Activated CD8-positive, alpha-beta memory T cell treated with anti-CD3 and anti-CD28 coated beads, Interleukin-2, amount 50 U/mL, for 24 hours (primary cell): ENCODE measurements around the gene NPDC1.
A peak's percentile ranks its signal among the peaks of the same experiment; 100 is the strongest.

Experiments
- DNase-seq: peaks from one replicate; pipeline ENCODE4 v3.0.0-alpha.2; 2020; ENCODE audit errors: extremely low read depth

NPDC1 gene

DNA sequence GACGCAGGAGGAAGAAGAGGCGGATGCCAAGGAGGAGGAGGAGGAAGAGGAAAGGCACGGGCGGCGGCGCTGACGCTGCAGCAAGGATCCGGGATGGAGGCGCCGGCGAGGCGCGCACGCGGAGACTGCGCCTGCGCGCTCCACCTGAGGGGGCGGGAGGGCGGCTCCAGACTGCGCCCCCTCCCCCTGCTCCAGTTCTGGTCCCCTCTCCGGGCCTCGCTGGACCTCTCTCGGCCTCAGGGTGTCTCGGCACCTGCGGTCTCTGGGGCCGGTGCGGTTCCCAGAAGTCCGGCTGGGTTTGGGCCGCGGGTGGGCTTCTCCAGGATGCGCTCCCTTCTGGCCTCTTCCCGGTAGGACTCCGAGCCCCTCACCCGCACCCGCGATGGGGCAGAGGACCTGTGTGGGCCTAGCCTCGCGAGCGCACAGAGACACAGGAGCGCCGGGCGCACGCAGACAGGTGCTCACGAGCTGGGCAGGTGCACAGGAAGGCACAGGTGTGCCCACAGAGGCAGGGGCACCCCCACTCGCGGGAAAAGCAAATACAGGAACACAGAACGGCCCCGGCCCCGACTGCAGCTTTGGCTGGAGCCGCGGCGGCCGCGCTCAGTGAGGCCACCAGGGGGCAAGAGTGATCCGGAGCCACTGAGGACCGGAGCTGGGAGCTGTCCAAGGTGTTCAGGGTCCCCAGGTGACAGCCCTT is at the start of gene NPDC1:
TSS of gene NPDC1 (minus strand) at position 90 of the 700 bp plus-strand sequence. CDS start 188 bp downstream, outside the sequence.
- no peak for DNase-seq

DNA sequence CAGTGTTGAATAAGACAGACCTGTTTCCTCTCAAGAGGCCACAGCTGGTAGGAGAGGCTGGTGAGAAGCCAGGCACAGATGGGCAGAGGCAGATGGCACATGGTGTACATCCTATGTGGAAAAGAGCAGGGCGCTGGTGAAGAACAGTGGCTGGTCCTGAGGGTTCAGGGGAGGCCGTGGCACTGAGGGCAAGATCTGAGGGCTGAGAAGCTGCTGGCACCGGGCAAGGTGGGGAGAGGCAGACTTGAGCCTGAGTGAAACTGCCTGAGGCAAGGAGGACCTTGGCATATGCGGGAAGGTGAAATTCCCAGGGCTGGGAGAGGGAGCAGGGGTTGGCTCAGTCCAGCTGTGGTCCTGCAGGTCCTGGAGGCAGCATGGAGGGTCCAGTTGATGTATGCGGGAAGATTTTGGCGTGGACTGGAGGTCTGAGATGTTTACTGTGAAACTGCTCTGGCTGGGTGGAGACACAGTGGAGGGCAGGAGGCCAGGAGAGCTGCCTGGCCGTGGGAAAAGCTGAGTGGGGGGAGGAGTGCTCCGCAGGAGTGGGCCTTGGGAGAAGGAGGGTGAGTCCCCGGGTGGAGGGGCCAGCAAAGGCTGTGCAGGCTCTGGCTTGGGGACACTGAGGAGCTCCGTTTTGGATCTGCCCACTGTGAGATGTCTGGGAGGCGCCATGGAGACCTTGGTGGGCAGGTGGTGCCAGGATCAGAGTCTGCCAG is 43.4 kb upstream of the NPDC1 start:
- DNase-seq = no peak

GRCh38 chr9:137088121-137088520 is 42.1 kb upstream of the NPDC1 start:
- no peak for DNase-seq

DNA sequence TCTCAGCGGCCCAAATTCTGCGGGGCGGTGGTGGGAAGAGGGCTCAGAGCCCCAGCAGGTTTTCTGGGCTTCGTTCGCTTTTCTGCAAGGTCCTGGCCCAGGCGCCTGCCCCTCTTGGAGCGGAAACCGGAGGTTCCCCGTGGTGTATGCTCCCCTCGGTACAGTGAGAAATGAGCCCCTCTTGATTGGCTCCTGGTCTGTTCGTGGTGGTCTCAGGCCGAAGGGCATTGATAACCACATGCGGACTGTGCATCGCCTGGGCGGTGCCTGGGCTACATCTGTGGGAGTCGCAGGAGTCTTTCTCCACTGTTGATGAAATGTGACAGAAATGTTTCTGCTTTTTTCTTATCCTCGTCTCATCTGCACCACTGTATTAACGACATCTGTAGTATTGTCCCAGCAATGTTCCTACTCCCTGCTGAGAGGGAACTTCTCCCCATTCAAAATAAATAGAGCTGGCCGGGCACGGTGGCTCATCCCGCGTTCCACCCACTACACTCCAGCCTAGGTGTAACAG is 41.5 kb upstream of the NPDC1 start:
- DNase-seq = no peak

- peak; percentile 97 for DNase-seq
Observed at GRCh38 chr9:137086531-137087408, 40.8 kb upstream of the NPDC1 start, which contains the start of gene MAN1B1. Gene MAN1B1, plus strand, starts transcription at chr9:137086985. Its CDS starts 15 bp downstream, at chr9:137087000.

GRCh38 chr9:137085920-137086530 is 40.0 kb upstream of the NPDC1 start:
- DNase-seq = no peak

DNA sequence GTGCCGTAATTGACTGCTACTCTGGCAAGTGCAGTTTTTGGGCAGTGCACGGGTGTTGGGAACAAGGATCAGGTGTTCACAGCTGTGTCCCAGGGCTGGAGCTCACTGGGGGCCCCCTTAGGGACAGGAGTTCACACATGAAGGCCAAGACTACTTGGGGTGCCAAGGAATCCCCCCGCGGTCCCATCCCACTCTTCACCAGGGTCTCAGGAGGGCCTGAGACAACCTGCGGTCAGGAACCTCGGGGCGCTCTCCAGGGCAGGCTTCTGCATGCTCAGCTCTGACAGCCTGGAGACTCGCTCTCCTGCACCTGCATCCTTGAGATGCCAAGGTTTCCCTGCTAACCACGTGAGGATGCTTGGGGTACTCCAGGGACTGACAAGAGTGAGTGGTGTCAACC is 38.5 kb upstream of the NPDC1 start:
- no peak for DNase-seq

- DNase-seq = no peak
Observed at GRCh38 chr9:137083394-137084004, 37.5 kb upstream of the NPDC1 start.

DNA sequence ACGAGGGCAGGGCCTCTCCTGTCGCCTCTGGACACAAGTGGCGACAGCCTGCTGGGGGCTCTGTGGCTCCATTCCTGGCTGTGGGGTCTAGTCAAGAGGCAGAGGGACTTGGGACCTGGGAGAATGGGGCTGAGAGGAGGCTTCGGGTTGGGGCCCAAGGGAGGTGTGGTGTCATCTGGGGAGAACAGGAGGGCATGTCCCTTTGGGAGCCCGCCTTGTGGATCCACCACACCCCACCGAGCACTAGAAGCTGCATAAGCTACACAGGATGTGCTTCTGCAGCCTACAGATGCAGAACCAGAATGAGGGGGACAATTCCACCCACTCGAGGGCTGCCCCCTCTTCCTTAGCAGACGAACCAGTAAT is 36.9 kb upstream of the NPDC1 start:
- DNase-seq = no peak

GRCh38 chr9:137082222-137082924 is 36.4 kb upstream of the NPDC1 start:
- no peak for DNase-seq

GRCh38 chr9:137080260-137081122 is 34.5 kb upstream of the NPDC1 start:
- DNase-seq = no peak

GRCh38 chr9:137079401-137079787 is 33.4 kb upstream of the NPDC1 start:
- DNase-seq = no peak

DNA sequence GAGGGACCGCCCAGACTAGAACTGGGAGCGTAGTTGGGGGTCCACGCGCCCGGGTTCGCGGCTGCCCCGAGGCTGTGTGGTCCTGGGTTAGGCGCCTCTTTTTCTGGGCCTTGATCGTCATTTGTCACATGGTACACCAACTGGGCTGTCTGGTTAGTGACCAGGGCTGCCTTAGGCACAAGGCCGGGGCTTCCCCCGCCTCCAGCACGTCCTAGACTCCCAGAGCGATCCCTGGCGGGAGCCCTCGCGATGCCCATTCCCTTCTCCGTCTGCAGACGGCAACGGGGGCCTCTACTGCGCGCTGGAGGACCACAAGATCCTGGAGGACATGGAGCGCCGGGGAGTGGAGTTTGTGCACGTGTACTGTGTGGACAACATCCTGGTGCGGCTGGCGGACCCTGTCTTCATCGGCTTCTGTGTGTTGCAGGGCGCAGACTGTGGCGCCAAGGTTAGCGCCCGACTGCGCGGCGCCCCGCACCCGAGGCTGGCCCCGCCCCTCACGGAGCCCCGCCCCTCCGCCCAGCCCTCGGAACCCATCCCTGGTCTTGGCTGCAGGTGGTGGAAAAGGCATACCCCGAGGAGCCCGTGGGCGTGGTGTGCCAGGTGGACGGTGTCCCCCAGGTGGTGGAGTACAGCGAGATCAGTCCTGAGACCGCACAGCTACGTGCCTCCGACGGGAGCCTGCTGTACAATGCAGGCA is 32.9 kb upstream of the NPDC1 start:
- no peak for DNase-seq

DNA sequence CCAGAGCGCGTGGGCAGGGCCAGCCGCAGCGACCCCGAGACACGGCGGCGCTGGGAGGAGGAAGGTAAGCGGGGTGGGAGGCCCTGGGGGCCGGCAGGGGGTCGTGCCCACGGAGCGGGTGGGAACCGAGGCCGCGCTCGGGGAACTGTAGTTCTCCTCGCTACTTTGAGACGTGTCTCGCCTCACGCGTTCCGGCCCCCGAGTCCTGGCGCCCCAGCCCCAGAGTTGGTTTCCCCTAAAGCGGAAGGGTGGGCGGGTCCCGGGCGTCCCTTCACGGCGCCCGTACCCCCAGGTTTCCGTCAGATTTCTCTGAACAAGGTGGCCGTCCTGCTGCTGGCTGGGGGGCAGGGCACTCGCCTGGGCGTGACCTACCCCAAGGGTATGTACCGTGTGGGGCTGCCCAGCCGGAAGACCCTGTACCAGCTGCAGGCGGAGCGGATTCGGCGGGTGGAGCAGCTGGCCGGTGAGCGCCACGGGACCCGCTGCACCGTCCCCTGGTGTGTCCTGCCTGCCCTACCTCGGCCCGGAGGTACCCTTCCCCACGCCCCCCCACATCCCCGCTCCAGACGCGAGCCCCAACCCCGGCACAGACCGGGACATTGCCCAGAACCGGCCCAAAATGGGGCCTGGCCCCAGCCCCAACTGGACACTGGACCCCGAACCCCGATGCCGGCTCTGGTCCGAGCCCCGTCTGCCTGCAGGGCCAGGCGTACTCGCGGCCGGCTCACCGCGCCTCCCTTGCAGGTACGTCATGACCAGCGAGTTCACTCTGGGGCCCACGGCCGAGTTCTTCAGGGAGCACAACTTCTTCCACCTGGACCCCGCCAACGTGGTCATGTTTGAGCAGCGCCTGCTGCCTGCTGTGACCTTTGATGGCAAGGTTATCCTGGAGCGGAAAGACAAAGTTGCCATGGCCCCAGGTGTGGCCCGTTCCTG is 32.0 kb upstream of the NPDC1 start:
- no peak for DNase-seq

DNA sequence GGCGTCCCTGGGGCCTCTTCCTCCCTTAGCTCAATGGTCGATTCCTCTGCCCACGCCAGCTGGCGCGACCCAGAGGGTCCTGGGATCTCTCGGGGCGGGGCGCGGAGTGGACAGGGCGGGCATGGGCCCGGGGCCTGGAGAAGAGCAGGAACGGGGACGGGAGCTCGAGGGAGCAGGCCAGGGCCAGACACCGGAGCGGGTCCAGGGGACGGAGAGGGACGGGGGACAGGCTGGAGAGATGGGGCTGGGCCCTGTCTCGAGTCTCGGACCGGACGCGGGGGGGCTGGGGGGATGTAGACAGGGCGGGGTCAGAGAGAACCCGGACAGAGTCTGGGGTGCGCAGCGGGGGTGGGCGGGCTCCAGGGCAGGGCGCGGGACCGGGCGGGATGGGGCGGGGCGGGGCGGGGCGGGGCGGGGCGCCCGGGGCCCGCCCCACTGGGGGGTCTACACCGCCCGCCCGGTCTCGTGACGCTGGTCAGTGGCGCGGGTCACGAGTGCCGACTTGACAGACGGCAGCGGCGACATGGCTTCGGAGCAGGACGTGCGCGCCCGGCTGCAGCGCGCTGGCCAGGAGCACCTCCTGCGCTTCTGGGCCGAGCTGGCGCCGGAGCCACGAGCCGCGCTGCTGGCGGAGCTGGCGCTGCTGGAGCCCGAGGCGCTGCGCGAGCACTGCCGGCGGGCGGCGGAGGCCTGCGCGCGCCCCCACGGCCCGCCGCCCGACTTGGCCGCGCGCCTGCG is 31.2 kb upstream of the NPDC1 start, which contains the start of gene UAP1L1:
TSS of gene UAP1L1 (plus strand) at position 508 of the 738 bp plus-strand sequence. CDS start at position 524, 16 bp downstream.
- no peak for DNase-seq

GRCh38 chr9:137076636-137077009 is 30.6 kb upstream of the NPDC1 start:
- no peak for DNase-seq

- no peak for DNase-seq
Observed at GRCh38 chr9:137075275-137075775, 29.3 kb upstream of the NPDC1 start.
